SK-N-SH treated with all-trans-retinoic acid at 6 μM for 48 hours (cell line): ENCODE data around the gene LRGUK.

Experiments used
- ATAC-seq: fragments of 200-7000 bp; cut with Tn5 transposase; 3 replicates; pipeline ENCODE4 v1.9.1; 2020; ENCODE audit warnings: mild to moderate bottlenecking, moderate library complexity
- ARNTL ChIP-seq: fragments of 450-650 bp; formaldehyde crosslinking; IDR thresholded peaks from 2 replicates; pipeline ENCODE4 v1.5.0; 2020; ENCODE audit warnings: low read depth, mild to moderate bottlenecking, moderate library complexity, borderline replicate concordance
- BACH2 ChIP-seq: fragments of 250-450 bp; sonication (Bioruptor Pico); IDR thresholded peaks from 2 replicates; pipeline ENCODE4 v1.9.0; 2021; ENCODE audit warnings: mild to moderate bottlenecking, borderline replicate concordance
- CSDC2 ChIP-seq: fragments of 250-450 bp; sonication (Bioruptor Pico); IDR thresholded peaks from 2 replicates; pipeline ENCODE4 v1.5.0; 2020; ENCODE audit warnings: mild to moderate bottlenecking, moderate library complexity
- ESRRG ChIP-seq: fragments of 250-450 bp; sonication (Bioruptor Pico); IDR thresholded peaks from 2 replicates; pipeline ENCODE4 v1.6.1; 2021; ENCODE audit warnings: mild to moderate bottlenecking
- GLIS3 ChIP-seq: fragments of 250-450 bp; sonication (Bioruptor Pico); IDR thresholded peaks from 2 replicates; pipeline ENCODE4 v1.5.0; 2020; ENCODE audit warnings: mild to moderate bottlenecking, moderate library complexity
- ISL1 ChIP-seq: fragments of 250-450 bp; sonication (Bioruptor Pico); IDR thresholded peaks from 2 replicates; pipeline ENCODE4 v2.1.2; 2022; ENCODE audit warnings: mild to moderate bottlenecking, moderate library complexity
- OSR1 ChIP-seq: fragments of 250-450 bp; sonication (Bioruptor Pico); IDR thresholded peaks from 2 replicates; pipeline ENCODE4 v1.8.0; 2022; ENCODE audit warnings: moderate library complexity, mild to moderate bottlenecking, inconsistent platforms
- PPARA ChIP-seq: fragments of 250-450 bp; sonication (Bioruptor Pico); IDR thresholded peaks from 2 replicates; pipeline ENCODE4 v1.5.0; 2020; ENCODE audit warnings: mild to moderate bottlenecking, borderline replicate concordance
- RARB ChIP-seq: fragments of 250-450 bp; sonication (Bioruptor Pico); IDR thresholded peaks from 2 replicates; pipeline ENCODE4 v1.8.0; 2021; ENCODE audit warnings: mild to moderate bottlenecking, moderate library complexity
- SNAI2 ChIP-seq: fragments of 250-450 bp; sonication (Bioruptor Pico); IDR thresholded peaks from 2 replicates; pipeline ENCODE4 v1.5.0; 2020; ENCODE audit warnings: mild to moderate bottlenecking, moderate library complexity
- TCF4 ChIP-seq: fragments of 250-450 bp; sonication (Bioruptor Pico); IDR thresholded peaks from 2 replicates; pipeline ENCODE4 v1.8.0; 2021; ENCODE audit warnings: mild to moderate bottlenecking, moderate library complexity, borderline replicate concordance
- TOX ChIP-seq: fragments of 250-450 bp; sonication (Bioruptor Pico); IDR thresholded peaks from 2 replicates; pipeline ENCODE4 v1.8.0; 2021; ENCODE audit warnings: mild to moderate bottlenecking, moderate library complexity, borderline replicate concordance
- ZC3H10 ChIP-seq: fragments of 250-450 bp; sonication (Bioruptor Pico); IDR thresholded peaks from 2 replicates; pipeline ENCODE4 v1.5.1; 2021; ENCODE audit warnings: mild to moderate bottlenecking, moderate library complexity
- ZFP3 ChIP-seq: fragments of 250-450 bp; sonication (Bioruptor Pico); IDR thresholded peaks from 2 replicates; pipeline ENCODE4 v1.5.0; 2020; ENCODE audit warnings: mild to moderate bottlenecking, moderate library complexity
- ZFP30 ChIP-seq: fragments of 450-650 bp; formaldehyde crosslinking; IDR thresholded peaks from 2 replicates; pipeline ENCODE4 v1.5.0; 2022; ENCODE audit warnings: mild to moderate bottlenecking, moderate library complexity
- ZNF565 ChIP-seq: fragments of 450-650 bp; formaldehyde crosslinking; conservative IDR thresholded peaks from 2 replicates; pipeline ENCODE4 v1.5.0; 2020; ENCODE audit warnings: low read depth, mild to moderate bottlenecking, moderate library complexity
- ZNF70 ChIP-seq: fragments of 450-650 bp; formaldehyde crosslinking; IDR thresholded peaks from 2 replicates; pipeline ENCODE4 v1.5.0; 2020; ENCODE audit warnings: mild to moderate bottlenecking, moderate library complexity
- ZNF8 ChIP-seq: fragments of 450-650 bp; formaldehyde crosslinking; IDR thresholded peaks from 2 replicates; pipeline ENCODE4 v1.5.0; 2020; ENCODE audit warnings: mild to moderate bottlenecking, moderate library complexity
- TF ChIP-seq, protein P1 (sequence below): fragments of 250-450 bp; sonication (Bioruptor Pico); IDR thresholded peaks from 2 replicates; pipeline ENCODE4 v1.5.1; 2020; ENCODE audit warnings: low read depth, mild to moderate bottlenecking, moderate library complexity
- TF ChIP-seq, protein P2 (sequence below): fragments of 250-450 bp; sonication (Bioruptor Pico); IDR thresholded peaks from 2 replicates; pipeline ENCODE4 v1.5.1; 2021; ENCODE audit warnings: mild to moderate bottlenecking, moderate library complexity
- TF ChIP-seq, protein P3 (sequence below): fragments of 250-450 bp; sonication (Bioruptor Pico); IDR thresholded peaks from 2 replicates; pipeline ENCODE4 v1.5.0; 2020; ENCODE audit warnings: mild to moderate bottlenecking, moderate library complexity
- TF ChIP-seq, protein P4 (sequence below): fragments of 250-450 bp; sonication (Bioruptor Pico); IDR thresholded peaks from 2 replicates; pipeline ENCODE4 v1.8.0; 2021; ENCODE audit warnings: low read depth, mild to moderate bottlenecking, moderate library complexity, borderline replicate concordance

Gene LRGUK

DNA sequence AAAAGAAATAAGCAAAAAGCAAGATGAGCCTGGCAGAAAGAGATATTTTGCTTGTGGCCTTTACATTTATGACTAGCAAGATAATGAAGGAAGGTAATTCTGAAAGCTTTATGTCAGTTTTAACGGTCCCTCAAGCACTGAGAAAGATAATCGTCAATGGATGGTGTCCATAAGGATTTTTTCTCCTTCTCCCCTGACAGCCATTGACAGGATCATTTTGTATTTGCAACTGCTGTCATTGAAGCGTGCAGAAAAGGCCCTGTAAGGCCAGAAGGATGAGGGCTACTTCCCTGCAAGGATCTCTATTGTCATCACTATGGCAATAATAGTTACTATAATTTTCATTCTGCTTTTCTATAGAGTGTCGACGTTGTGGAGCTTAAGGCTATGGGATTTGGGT lies 994 bp upstream of the LRGUK start:
- TF ChIP-seq, protein P1, sequence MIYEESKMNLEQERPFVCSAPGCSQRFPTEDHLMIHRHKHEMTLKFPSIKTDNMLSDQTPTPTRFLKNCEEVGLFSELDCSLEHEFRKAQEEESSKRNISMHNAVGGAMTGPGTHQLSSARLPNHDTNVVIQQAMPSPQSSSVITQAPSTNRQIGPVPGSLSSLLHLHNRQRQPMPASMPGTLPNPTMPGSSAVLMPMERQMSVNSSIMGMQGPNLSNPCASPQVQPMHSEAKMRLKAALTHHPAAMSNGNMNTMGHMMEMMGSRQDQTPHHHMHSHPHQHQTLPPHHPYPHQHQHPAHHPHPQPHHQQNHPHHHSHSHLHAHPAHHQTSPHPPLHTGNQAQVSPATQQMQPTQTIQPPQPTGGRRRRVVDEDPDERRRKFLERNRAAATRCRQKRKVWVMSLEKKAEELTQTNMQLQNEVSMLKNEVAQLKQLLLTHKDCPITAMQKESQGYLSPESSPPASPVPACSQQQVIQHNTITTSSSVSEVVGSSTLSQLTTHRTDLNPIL (CRISPR knock-in tag), result no peak
- TF ChIP-seq, protein P2, sequence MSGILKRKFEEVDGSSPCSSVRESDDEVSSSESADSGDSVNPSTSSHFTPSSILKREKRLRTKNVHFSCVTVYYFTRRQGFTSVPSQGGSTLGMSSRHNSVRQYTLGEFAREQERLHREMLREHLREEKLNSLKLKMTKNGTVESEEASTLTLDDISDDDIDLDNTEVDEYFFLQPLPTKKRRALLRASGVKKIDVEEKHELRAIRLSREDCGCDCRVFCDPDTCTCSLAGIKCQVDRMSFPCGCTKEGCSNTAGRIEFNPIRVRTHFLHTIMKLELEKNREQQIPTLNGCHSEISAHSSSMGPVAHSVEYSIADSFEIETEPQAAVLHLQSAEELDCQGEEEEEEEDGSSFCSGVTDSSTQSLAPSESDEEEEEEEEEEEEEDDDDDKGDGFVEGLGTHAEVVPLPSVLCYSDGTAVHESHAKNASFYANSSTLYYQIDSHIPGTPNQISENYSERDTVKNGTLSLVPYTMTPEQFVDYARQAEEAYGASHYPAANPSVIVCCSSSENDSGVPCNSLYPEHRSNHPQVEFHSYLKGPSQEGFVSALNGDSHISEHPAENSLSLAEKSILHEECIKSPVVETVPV (CRISPR knock-in tag), result no peak
- no peak for TF ChIP-seq ZNF70 (CRISPR knock-in tag)
- TF ChIP-seq ZC3H10 (CRISPR knock-in tag), result no peak
- TF ChIP-seq TCF4 (CRISPR knock-in tag), result no peak
- TF ChIP-seq BACH2, result no peak
- TF ChIP-seq, protein P3, sequence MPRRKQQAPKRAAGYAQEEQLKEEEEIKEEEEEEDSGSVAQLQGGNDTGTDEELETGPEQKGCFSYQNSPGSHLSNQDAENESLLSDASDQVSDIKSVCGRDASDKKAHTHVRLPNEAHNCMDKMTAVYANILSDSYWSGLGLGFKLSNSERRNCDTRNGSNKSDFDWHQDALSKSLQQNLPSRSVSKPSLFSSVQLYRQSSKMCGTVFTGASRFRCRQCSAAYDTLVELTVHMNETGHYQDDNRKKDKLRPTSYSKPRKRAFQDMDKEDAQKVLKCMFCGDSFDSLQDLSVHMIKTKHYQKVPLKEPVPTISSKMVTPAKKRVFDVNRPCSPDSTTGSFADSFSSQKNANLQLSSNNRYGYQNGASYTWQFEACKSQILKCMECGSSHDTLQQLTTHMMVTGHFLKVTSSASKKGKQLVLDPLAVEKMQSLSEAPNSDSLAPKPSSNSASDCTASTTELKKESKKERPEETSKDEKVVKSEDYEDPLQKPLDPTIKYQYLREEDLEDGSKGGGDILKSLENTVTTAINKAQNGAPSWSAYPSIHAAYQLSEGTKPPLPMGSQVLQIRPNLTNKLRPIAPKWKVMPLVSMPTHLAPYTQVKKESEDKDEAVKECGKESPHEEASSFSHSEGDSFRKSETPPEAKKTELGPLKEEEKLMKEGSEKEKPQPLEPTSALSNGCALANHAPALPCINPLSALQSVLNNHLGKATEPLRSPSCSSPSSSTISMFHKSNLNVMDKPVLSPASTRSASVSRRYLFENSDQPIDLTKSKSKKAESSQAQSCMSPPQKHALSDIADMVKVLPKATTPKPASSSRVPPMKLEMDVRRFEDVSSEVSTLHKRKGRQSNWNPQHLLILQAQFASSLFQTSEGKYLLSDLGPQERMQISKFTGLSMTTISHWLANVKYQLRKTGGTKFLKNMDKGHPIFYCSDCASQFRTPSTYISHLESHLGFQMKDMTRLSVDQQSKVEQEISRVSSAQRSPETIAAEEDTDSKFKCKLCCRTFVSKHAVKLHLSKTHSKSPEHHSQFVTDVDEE (CRISPR knock-in tag), result no peak
- TF ChIP-seq ZNF565 (CRISPR knock-in tag), result no peak
- TF ChIP-seq ESRRG (CRISPR knock-in tag), result no peak
- TF ChIP-seq OSR1 (CRISPR knock-in tag), result no peak
- no peak for TF ChIP-seq PPARA (CRISPR knock-in tag)
- TF ChIP-seq ISL1 (CRISPR knock-in tag), result no peak
- TF ChIP-seq ZFP30 (CRISPR knock-in tag), result no peak
- no peak for TF ChIP-seq GLIS3 (CRISPR knock-in tag)
- TF ChIP-seq, protein P4, sequence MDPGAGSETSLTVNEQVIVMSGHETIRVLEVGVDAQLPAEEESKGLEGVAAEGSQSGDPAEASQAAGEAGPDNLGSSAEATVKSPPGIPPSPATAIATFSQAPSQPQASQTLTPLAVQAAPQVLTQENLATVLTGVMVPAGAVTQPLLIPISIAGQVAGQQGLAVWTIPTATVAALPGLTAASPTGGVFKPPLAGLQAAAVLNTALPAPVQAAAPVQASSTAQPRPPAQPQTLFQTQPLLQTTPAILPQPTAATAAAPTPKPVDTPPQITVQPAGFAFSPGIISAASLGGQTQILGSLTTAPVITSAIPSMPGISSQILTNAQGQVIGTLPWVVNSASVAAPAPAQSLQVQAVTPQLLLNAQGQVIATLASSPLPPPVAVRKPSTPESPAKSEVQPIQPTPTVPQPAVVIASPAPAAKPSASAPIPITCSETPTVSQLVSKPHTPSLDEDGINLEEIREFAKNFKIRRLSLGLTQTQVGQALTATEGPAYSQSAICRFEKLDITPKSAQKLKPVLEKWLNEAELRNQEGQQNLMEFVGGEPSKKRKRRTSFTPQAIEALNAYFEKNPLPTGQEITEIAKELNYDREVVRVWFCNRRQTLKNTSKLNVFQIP (CRISPR knock-in tag), result no peak
- TF ChIP-seq ZFP3 (CRISPR knock-in tag), result no peak
- ATAC-seq, result no peak

DNA sequence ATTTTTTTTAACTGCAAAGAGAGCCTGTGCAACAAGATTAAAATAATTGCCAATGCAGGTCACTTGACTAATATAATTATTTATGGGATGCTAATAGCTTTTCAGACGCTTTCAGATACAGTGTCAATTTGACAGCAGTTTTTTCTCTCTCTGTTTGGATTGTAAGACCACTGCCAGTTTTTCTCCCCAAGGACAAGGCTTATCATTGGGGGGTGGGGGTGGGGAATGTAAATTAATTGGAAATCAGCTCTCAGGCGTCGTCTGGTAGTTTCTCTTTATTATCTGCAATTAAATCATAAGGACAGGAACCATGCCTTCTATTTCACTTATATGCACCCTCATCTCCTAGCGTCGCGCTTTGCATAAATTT lies 559 bp upstream of the LRGUK start:
- TF ChIP-seq ESRRG (CRISPR knock-in tag), result no peak
- TF ChIP-seq, protein P2 (CRISPR knock-in tag), result no peak
- no peak for TF ChIP-seq BACH2
- TF ChIP-seq RARB (CRISPR knock-in tag), result no peak
- TF ChIP-seq GLIS3 (CRISPR knock-in tag), result no peak
- no peak for TF ChIP-seq ZFP30 (CRISPR knock-in tag)
- ATAC-seq, result no peak

DNA sequence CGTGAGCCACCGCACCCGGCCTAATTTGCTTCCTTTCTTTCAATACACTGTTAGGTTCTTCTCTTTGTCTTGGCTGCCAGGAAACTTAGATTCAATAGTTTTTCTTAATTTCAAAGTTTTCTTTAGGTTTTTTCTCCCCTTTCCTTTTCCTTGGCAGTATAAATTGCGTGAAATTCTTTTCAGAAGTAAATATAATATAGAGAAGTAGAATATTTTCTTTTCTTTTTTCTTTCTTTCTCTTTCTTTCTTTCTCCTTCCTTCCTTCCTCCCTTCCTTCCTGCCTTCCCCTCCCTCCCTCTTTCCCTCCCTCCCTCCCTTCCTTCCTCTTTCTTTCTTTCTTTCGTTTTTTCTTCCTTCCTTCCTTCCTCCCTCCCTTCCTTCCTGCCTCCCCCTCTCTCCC lies 1.7 kb downstream of the LRGUK start:
- ATAC-seq, result no peak
- no peak for TF ChIP-seq ZNF70 (CRISPR knock-in tag)

DNA sequence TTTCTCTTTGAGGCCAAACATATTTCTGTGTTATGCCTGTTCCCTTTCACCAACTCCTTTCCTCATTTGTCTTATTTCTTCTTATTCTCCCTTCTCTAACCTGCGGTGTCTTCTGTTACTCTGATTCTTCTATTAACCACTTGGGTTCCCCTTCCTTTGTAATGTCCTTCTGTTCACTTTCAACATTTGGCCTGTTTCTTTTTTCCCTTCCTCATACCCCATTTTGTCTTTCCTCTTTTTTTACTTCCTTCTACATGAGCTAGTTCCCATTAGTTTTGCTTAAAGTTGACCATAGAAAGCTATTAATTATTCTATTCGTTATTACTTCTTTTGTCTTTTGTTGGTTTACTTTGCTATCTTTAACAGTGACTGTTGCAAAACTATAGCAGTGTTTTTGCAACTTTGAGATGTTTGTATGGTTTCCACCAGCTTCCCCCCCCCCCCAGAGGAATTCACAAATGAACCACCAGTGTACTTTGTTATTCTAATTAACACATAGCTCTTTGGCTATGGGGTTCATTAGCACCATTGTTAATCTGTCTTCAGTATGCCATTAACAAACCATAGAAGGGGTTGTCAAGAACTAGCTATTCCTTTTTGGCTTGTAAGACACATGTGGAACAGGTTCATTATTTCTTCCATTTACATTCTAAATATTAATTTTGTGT lies 2.9 kb downstream of the LRGUK start:
- TF ChIP-seq ZNF565 (CRISPR knock-in tag) (no peak), CSDC2 (CRISPR knock-in tag) (no peak), ZNF70 (CRISPR knock-in tag) (no peak), SNAI2 (CRISPR knock-in tag) (no peak), GLIS3 (CRISPR knock-in tag) (no peak), ARNTL (no peak), ZC3H10 (CRISPR knock-in tag) (no peak), ZFP3 (CRISPR knock-in tag) (no peak), ZNF8 (CRISPR knock-in tag) (no peak), OSR1 (CRISPR knock-in tag) (no peak), TCF4 (CRISPR knock-in tag) (no peak), ZFP30 (CRISPR knock-in tag) (no peak), TOX (no peak), RARB (CRISPR knock-in tag) (no peak)
- TF ChIP-seq, protein P1 (CRISPR knock-in tag), result no peak
- ATAC-seq, result no peak
